WTC11 (cell line): ENCODE measurements around the gene KLF2.

Source experiments
- ATF1 ChIP-seq: sonication (generic); formaldehyde crosslinking; IDR thresholded peaks from 2 replicates; pipeline ENCODE4 v1.8.1; 2023; ENCODE audit warnings: mild to moderate bottlenecking, moderate library complexity, missing genetic modification reagents
- CTCF ChIP-seq: fragments of 200-600 bp; IDR thresholded peaks from 2 replicates; pipeline ENCODE4 v1.8.0; 2022; ENCODE audit warnings: antibody characterized with exemption
- ESRRA ChIP-seq: sonication (generic); formaldehyde crosslinking; IDR thresholded peaks from 2 replicates; pipeline ENCODE4 v1.8.1; 2022; ENCODE audit warnings: mild to moderate bottlenecking, missing genetic modification reagents, borderline replicate concordance
- IRF1 ChIP-seq: sonication (generic); formaldehyde crosslinking; IDR thresholded peaks from 2 replicates; pipeline ENCODE4 v1.8.0; 2023; ENCODE audit warnings: missing genetic modification reagents
- JAZF1 ChIP-seq: fragments of 250-450 bp; sonication (Bioruptor Pico); IDR thresholded peaks from 2 replicates; pipeline ENCODE4 v1.9.0; 2021; ENCODE audit warnings: moderate library complexity, mild to moderate bottlenecking, inconsistent platforms
- USF1 ChIP-seq: sonication (generic); formaldehyde crosslinking; IDR thresholded peaks from 2 replicates; pipeline ENCODE4 v1.8.0; 2022; ENCODE audit warnings: mild to moderate bottlenecking, missing genetic modification reagents

GRCh38 chr19:16349551-16350152 is 25.0 kb downstream of the KLF2 start:
- TF ChIP-seq ESRRA (CRISPR knock-in tag): no peak
- no peak for TF ChIP-seq ATF1 (CRISPR knock-in tag)
- TF ChIP-seq IRF1: no peak
- TF ChIP-seq USF1 (CRISPR knock-in tag): no peak
- TF ChIP-seq CTCF: no peak
- TF ChIP-seq JAZF1 (CRISPR knock-in tag): no peak
